Measurements from ENCODE around the gene BRCC3. TPM values are rescaled to one million over a fixed set of nuclear protein-coding genes. Genes with fewer than 3 reads are reported as not detected.

BRCC3 gene
- total RNA-seq, 2 donors from 2014 or later: 7.6 to 8.3 TPM

GRCh38 chrX:155065035-155065734, 6.1 kb upstream of the BRCC3 start:
- no peaks in the 10 kb centered on the region for H3K27me3 ChIP-seq
- no peak overlapping the region for H3K4me3 ChIP-seq
- no peak for DNase-seq (ENCODE audit: low spot score)
- no peaks in the 10 kb centered on the region for H3K9me3 ChIP-seq
- TF ChIP-seq CTCF (IDR thresholded peaks at IDR 0.05): no peak
- H3K27ac ChIP-seq: no peak overlapping the region
- H3K4me1 ChIP-seq: no peaks in the 10 kb centered on the region
- H3K36me3 ChIP-seq: no peaks in the 10 kb centered on the region

- DNase-seq (ENCODE audit: low spot score): no peak
- Histone ChIP-seq H3K4me3 (no peak overlapping the region), H3K36me3 (no peaks in the 10 kb centered on the region), H3K27me3 (no peaks in the 10 kb centered on the region), H3K4me1 (no peaks in the 10 kb centered on the region), H3K27ac (no peak overlapping the region), H3K9me3 (no peaks in the 10 kb centered on the region)
- no peak for TF ChIP-seq CTCF (IDR thresholded peaks at IDR 0.05)
These were observed 3.1 kb upstream of the BRCC3 start for GRCh38 chrX:155068165-155068564.

GRCh38 chrX:155069414-155069813, 1.9 kb upstream of the BRCC3 start:
- Histone ChIP-seq H3K36me3 (no peaks in the 10 kb centered on the region), H3K4me3 (peak overlapping the region in 1 of 2 donors; percentile 58), H3K27ac (no peak overlapping the region), H3K27me3 (no peaks in the 10 kb centered on the region), H3K4me1 (no peaks in the 10 kb centered on the region), H3K9me3 (no peaks in the 10 kb centered on the region)
- DNase-seq (ENCODE audit: low spot score): no peak
- no peak for TF ChIP-seq CTCF (IDR thresholded peaks at IDR 0.05)

GRCh38 chrX:155070038-155070437, 1.3 kb upstream of the BRCC3 start:
- H3K9me3 ChIP-seq: no peaks in the 10 kb centered on the region
- no peak for DNase-seq (ENCODE audit: low spot score)
- no peaks in the 10 kb centered on the region for H3K36me3 ChIP-seq
- peak overlapping the region; percentile 58 to 63 for H3K4me3 ChIP-seq
- no peak for TF ChIP-seq CTCF (IDR thresholded peaks at IDR 0.05)
- peak overlapping the region; percentile 84 to 87 for H3K27ac ChIP-seq
- no peaks in the 10 kb centered on the region for H3K4me1 ChIP-seq
- no peaks in the 10 kb centered on the region for H3K27me3 ChIP-seq

GRCh38 chrX:155070663-155070974, 689 bp upstream of the BRCC3 start:
- Histone ChIP-seq H3K4me1 (no peaks in the 10 kb centered on the region), H3K9me3 (no peaks in the 10 kb centered on the region), H3K27me3 (no peaks in the 10 kb centered on the region), H3K36me3 (no peaks in the 10 kb centered on the region), H3K27ac (peak overlapping the region; percentile 84 to 87), H3K4me3 (peak overlapping the region; percentile 58 to 63)
- no peak for DNase-seq (ENCODE audit: low spot score)
- no peak for TF ChIP-seq CTCF (IDR thresholded peaks at IDR 0.05)

GRCh38 chrX:155071694-155072280, 479 bp downstream of the BRCC3 start:
- no peak for TF ChIP-seq CTCF (IDR thresholded peaks at IDR 0.05)
- no peaks in the 10 kb centered on the region for H3K36me3 ChIP-seq
- H3K27ac ChIP-seq: peak overlapping the region; percentile 70 to 78
- H3K4me3 ChIP-seq: peak overlapping the region; percentile 51 to 55
- no peaks in the 10 kb centered on the region for H3K4me1 ChIP-seq
- H3K9me3 ChIP-seq: no peaks in the 10 kb centered on the region
- no peak for DNase-seq (ENCODE audit: low spot score)
- no peaks in the 10 kb centered on the region for H3K27me3 ChIP-seq
